Lower leg skin (tissue), 3 donors: ENCODE data around the gene KIF5C.
A peak's percentile ranks its signal among the peaks of the same experiment; 100 is the strongest.

Experiments
- CTCF ChIP-seq, 3 donors: fragments of 450-650 bp; IDR thresholded peaks; one replicate each; pipeline ENCODE4 v1.5.1; 2016; ENCODE audit warnings: antibody characterized with exemption in 3 of 3, mild to moderate bottlenecking in 3 of 3, moderate library complexity in 2 of 3
- POLR2A ChIP-seq, 2 donors: fragments of 450-650 bp; IDR thresholded peaks; one replicate each; pipeline ENCODE4 v1.6.1; 2016 to 2017; ENCODE audit warnings: antibody characterized with exemption in 2 of 2, mild to moderate bottlenecking in 1 of 2, moderate library complexity in 1 of 2

- TF ChIP-seq POLR2A (IDR thresholded peaks at IDR 0.05), result no peak
- peak in 1 of 3 donors; percentile 66 for TF ChIP-seq CTCF (IDR thresholded peaks at IDR 0.05)
These were observed 142.3 kb downstream of the KIF5C start for GRCh38 chr2:149017116-149017985.
